B cell (primary cell): ENCODE results near the gene TBC1D1. TPM values are rescaled to one million over a fixed set of nuclear protein-coding genes. Genes with fewer than 3 reads are reported as not detected.

ENCODE experiments used
- ATAC-seq: fragments of 200-7000 bp; cut with Tn5 transposase; one replicate; pipeline ENCODE4 v1.10.0; 2021; ENCODE audit warnings: low read depth, mild to moderate bottlenecking, moderate number of reproducible peaks, moderate library complexity
- CTCF ChIA-PET: fragments of 350-600 bp; sonication (Branson Sonifier 250); formaldehyde crosslinking; loops from one replicate; lab custom pipeline; 2021; ENCODE audit warnings: antibody characterized with exemption, inconsistent platforms; lab: Charles Lee
- POLR2A ChIA-PET: fragments of 350-600 bp; sonication (Branson Sonifier 250); formaldehyde crosslinking; loops from one replicate; lab custom pipeline; 2021; ENCODE audit warnings: antibody characterized with exemption; lab: Charles Lee
- DNase-seq: peaks from one replicate; pipeline ENCODE4 v3.0.0; 2013
- H2AFZ ChIP-seq: 2 replicates; pipeline ENCODE4 v1.6.1; 2012; ENCODE audit warnings: mild to moderate bottlenecking, low read depth, low read length; ENCODE audit not compliant: insufficient read depth, poor library complexity, severe bottlenecking
- H3K27ac ChIP-seq, 2 donors: 1 replicate in 1 of 2; 2 replicates in 1 of 2; pipeline ENCODE4 v1.5.1; 2012 to 2013; ENCODE audit warnings: low read length in 2 of 2, mild to moderate bottlenecking in 2 of 2, moderate library complexity in 1 of 2
- H3K27me3 ChIP-seq, 4 experiments: fragments of 200-600 bp in 1 of 4; sonication (generic) in 1 of 4; replicated peaks in 1 of 4; 1 replicate in 2 of 4; 2 replicates in 2 of 4; pipeline versions ENCODE4 v1.6.1 to v1.7.0; 2013 to 2016; ENCODE audit warnings: low read length in 3 of 4, mild to moderate bottlenecking in 2 of 4, mixed read lengths in 1 of 4, moderate library complexity in 1 of 4; ENCODE audit not compliant: insufficient read depth in 4 of 4, control insufficient read depth in 3 of 4; ENCODE audit errors: control extremely low read depth in 1 of 4
- H3K36me3 ChIP-seq, 2 experiments: replicated peaks in 1 of 2; 1 replicate in 1 of 2; 2 replicates in 1 of 2; pipeline versions ENCODE4 v1.6.1 to v1.7.1; 2013; ENCODE audit warnings: low read length in 1 of 2; ENCODE audit not compliant: insufficient read depth in 2 of 2, control insufficient read depth in 1 of 2; ENCODE audit errors: control extremely low read depth in 1 of 2, extremely low read depth in 1 of 2
- H3K4me1 ChIP-seq, 2 donors: fragments of 200-600 bp in 1 of 2; sonication (generic) in 1 of 2; 1 replicate in 1 of 2; 2 replicates in 1 of 2; pipeline versions ENCODE4 v1.5.1 to v1.6.1; 2013 to 2017; ENCODE audit warnings: low read length in 2 of 2; ENCODE audit not compliant: control insufficient read depth in 2 of 2, insufficient read depth in 2 of 2
- H3K4me2 ChIP-seq: replicated peaks from 2 replicates; pipeline ENCODE3; 2012; ENCODE audit warnings: mild to moderate bottlenecking, low read depth, low read length; ENCODE audit not compliant: poor library complexity, severe bottlenecking
- H3K4me3 ChIP-seq, 5 experiments: fragments of 200-600 bp in 1 of 5; sonication (generic) in 1 of 5; 1 replicate in 3 of 5; 2 replicates in 2 of 5; pipeline versions ENCODE4 v1.5.1 to v1.7.0; 2011 to 2016; ENCODE audit warnings: low read length in 4 of 5, mild to moderate bottlenecking in 4 of 5, low read depth in 2 of 5, control low read depth in 1 of 5, moderate library complexity in 1 of 5; ENCODE audit not compliant: insufficient read depth in 1 of 5; ENCODE audit errors: control extremely low read depth in 1 of 5, extremely low read depth in 1 of 5
- H3K79me2 ChIP-seq: fragments of 200-600 bp; sonication (generic); one replicate; pipeline ENCODE4 v1.6.0; 2016; ENCODE audit warnings: low read length; ENCODE audit not compliant: control insufficient read depth, insufficient read depth
- H3K9ac ChIP-seq: fragments of 200-600 bp; sonication (generic); 2 replicates; pipeline ENCODE4 v1.6.1; 2017; ENCODE audit warnings: mild to moderate bottlenecking, low read length, moderate library complexity
- H3K9me3 ChIP-seq, 3 donors: one replicate each; pipeline versions ENCODE4 v1.6.1 to v1.7.1; 2013; ENCODE audit warnings: low read length in 2 of 3; ENCODE audit not compliant: control insufficient read depth in 2 of 3, insufficient read depth in 1 of 3; ENCODE audit errors: control extremely low read depth in 1 of 3
- H4K20me1 ChIP-seq: 2 replicates; pipeline ENCODE4 v1.6.0; 2012; ENCODE audit warnings: mild to moderate bottlenecking, low read length; ENCODE audit not compliant: insufficient read depth, control insufficient read depth, poor library complexity, severe bottlenecking
- H3K27ac Mint-ChIP-seq: one replicate; pipeline ENCODE4 v1.8.0; 2021; ENCODE audit warnings: mixed read lengths
- H3K27me3 Mint-ChIP-seq: one replicate; pipeline ENCODE4 v1.8.0; 2021; ENCODE audit warnings: mixed read lengths
- H3K4me1 Mint-ChIP-seq: one replicate; pipeline ENCODE4 v1.8.0; 2021; ENCODE audit warnings: mixed read lengths
- H3K4me3 Mint-ChIP-seq: one replicate; pipeline ENCODE4 v1.8.0; 2021; ENCODE audit warnings: mixed read lengths
- H3K9me3 Mint-ChIP-seq: one replicate; pipeline ENCODE4 v1.8.0; 2022; ENCODE audit warnings: mixed read lengths; ENCODE audit not compliant: insufficient read depth
- EZH2 ChIP-seq: IDR thresholded peaks from 2 replicates; pipeline ENCODE4 v1.6.1; 2012; ENCODE audit warnings: borderline replicate concordance, low read depth, mild to moderate bottlenecking, moderate library complexity, low read length; ENCODE audit not compliant: insufficient read depth, poor library complexity, severe bottlenecking
- WGBS: methylation state at CpG from one replicate; pipeline ENCODE4 v1.1.5; 2013; ENCODE audit warnings: missing lambda C conversion rate; ENCODE audit not compliant: insufficient coverage; 5-methylcytosine and 5-hydroxymethylcytosine counted together
- intact Hi-C: fragments of 100-400 bp; cut with micrococcal nuclease; formaldehyde crosslinking; loops from one replicate; pipeline ENCODE4 v1.10.0; 2022
- polyA minus RNA-seq: library from RNA; depleted of rRNA, polyadenylated mRNA; stranded (reverse); fragments of >200 nt; gene quantifications from 2 replicates; pipeline ENCODE4 v1.2.3, GENCODE V29; 2012
- polyA plus RNA-seq: library from polyadenylated mRNA; depleted of rRNA; stranded (reverse); fragments of >200 nt; gene quantifications from 2 replicates; pipeline ENCODE4 v1.2.3, GENCODE V29; 2012
- total RNA-seq, 2 donors: library from RNA; stranded (reverse); fragments of 120-200 nt in 1 of 2; gene quantifications; 1 replicate in 1 of 2; 2 replicates in 1 of 2; pipeline versions ENCODE4 v1.2.3 to v1.2.4, GENCODE V29; 2013 to 2022
- TF ChIP-seq, protein P1 (sequence below): fragments of 200-600 bp; IDR thresholded peaks from one replicate; pipeline ENCODE4 v1.8.0; 2022; ENCODE audit warnings: antibody characterized with exemption, mild to moderate bottlenecking

TBC1D1 gene
- total RNA-seq (91.5 and 98.7 TPM in 2 replicates), polyA plus RNA-seq (88.2 and 115 TPM in 2 replicates), polyA minus RNA-seq (83.3 and 120 TPM in 2 replicates)
- 112 TPM for total RNA-seq (2013)

- Histone ChIP-seq H3K4me1 (peaks cover 43% of the 10 kb centered on the region in 2 donors), H2AFZ (peak within 1 kb of the TSS; percentile 73), H4K20me1 (peaks cover 11% of the 10 kb centered on the region), H3K9me3 (no peaks in the 10 kb centered on the region), H3K4me2 (peak within 1 kb of the TSS; percentile 93), H3K36me3 (peaks cover 0 to 2% of the 10 kb centered on the region in 2 experiments), H3K4me3 (peak within 1 kb of the TSS; percentile 72 to 96 (median 72)), H3K27ac (peak within 1 kb of the TSS; percentile 92 to 95), H3K9ac (peak within 1 kb of the TSS; percentile 79), H3K27me3 (no peaks in the 10 kb centered on the region), H3K79me2 (peaks cover 35% of the 10 kb centered on the region)
- Mint-ChIP-seq H3K4me3 (peak within 1 kb of the TSS; percentile 91), H3K27ac (peak within 1 kb of the TSS; percentile 98), H3K4me1 (peaks cover 55% of the 10 kb centered on the region), H3K27me3 (no peaks in the 10 kb centered on the region), H3K9me3 (no peaks in the 10 kb centered on the region)
- CTCF ChIA-PET = interaction anchor here (1.8 to 4.0 kb wide), 3 partner anchors 86 to 145 kb away, joined by 4 to 23 read pairs (median 12); no protein-coding TSS in a partner anchor
- POLR2A ChIA-PET = interaction anchor here (0.6 to 3.0 kb wide), 6 partner anchors 10 to 428 kb away, joined by 3 to 20 read pairs (median 4); partner anchors contain the start of gene PGM2
- DNase-seq (peak; percentile 74), ATAC-seq (peak; percentile 29)
- WGBS = under 1% methylated on average over 41 of the region's 43 CpGs
- no peak for TF ChIP-seq EZH2
- TF ChIP-seq, protein P1, sequence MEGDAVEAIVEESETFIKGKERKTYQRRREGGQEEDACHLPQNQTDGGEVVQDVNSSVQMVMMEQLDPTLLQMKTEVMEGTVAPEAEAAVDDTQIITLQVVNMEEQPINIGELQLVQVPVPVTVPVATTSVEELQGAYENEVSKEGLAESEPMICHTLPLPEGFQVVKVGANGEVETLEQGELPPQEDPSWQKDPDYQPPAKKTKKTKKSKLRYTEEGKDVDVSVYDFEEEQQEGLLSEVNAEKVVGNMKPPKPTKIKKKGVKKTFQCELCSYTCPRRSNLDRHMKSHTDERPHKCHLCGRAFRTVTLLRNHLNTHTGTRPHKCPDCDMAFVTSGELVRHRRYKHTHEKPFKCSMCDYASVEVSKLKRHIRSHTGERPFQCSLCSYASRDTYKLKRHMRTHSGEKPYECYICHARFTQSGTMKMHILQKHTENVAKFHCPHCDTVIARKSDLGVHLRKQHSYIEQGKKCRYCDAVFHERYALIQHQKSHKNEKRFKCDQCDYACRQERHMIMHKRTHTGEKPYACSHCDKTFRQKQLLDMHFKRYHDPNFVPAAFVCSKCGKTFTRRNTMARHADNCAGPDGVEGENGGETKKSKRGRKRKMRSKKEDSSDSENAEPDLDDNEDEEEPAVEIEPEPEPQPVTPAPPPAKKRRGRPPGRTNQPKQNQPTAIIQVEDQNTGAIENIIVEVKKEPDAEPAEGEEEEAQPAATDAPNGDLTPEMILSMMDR = no peak
- intact Hi-C loops = loop anchor here (1.0 to 5.0 kb wide), 3 partner anchors 88 to 771 kb away; partner anchors contain the start of gene KLF3
These were observed at the start of gene TBC1D1 for GRCh38 chr4:37890801-37891259. Gene TBC1D1, plus strand, starts transcription at chr4:37891084. Its CDS starts 11,012 bp downstream, at chr4:37902096.

- H3K27ac Mint-ChIP-seq = no peak overlapping the region
- H3K4me3 Mint-ChIP-seq = no peak overlapping the region
These were observed 46.7 kb upstream of the TBC1D1 start for GRCh38 chr4:37844204-37844603.

More at GRCh38 chr4:37844204-37844603, 46.7 kb upstream of the TBC1D1 start:
- no peaks in the 10 kb centered on the region for H3K27me3 Mint-ChIP-seq
- DNase-seq = no peak
- ChIA-PET POLR2A (no interaction called here), CTCF (no interaction called here)
- Histone ChIP-seq H3K79me2 (no peaks in the 10 kb centered on the region), H3K36me3 (peaks cover 16 to 55% of the 10 kb centered on the region in 2 experiments), H3K4me3 (no peak overlapping the region), H3K9ac (no peak overlapping the region), H3K9me3 (no peaks in the 10 kb centered on the region), H3K27ac (no peak overlapping the region), H4K20me1 (no peaks in the 10 kb centered on the region), H2AFZ (no peak overlapping the region), H3K27me3 (no peaks in the 10 kb centered on the region), H3K4me1 (no peaks in the 10 kb centered on the region), H3K4me2 (no peak overlapping the region)
- intact Hi-C loops = no loop called here
- TF ChIP-seq, protein P1 = no peak
- no peak for TF ChIP-seq EZH2
- no peaks in the 10 kb centered on the region for H3K4me1 Mint-ChIP-seq
- H3K9me3 Mint-ChIP-seq = no peaks in the 10 kb centered on the region
- ATAC-seq = no peak
- 100% methylated on average over 2 of the region's 5 CpGs for WGBS
